ENCODE results near the gene GIPC3.

The GIPC3 gene

GRCh38 chr19:3537438-3538240 lies 47.6 kb upstream of the GIPC3 start:
- peaks cover 57% of the 10 kb centered on the region for H3K36me3 ChIP-seq
- DNase-seq = no peak
- H3K27ac ChIP-seq = no peak overlapping the region
- no peaks in the 10 kb centered on the region for H3K27me3 ChIP-seq (ENCODE audit: insufficient read depth, low read depth, severe bottlenecking)
- H3K9me3 ChIP-seq (ENCODE audit: severe bottlenecking) = no peaks in the 10 kb centered on the region
- TF ChIP-seq CTCF (IDR thresholded peaks at IDR 0.05; ENCODE audit: low read depth, low read length) = no peak
- H3K4me3 ChIP-seq (ENCODE audit: low read depth, low read length) = no peak overlapping the region

- Histone ChIP-seq H3K27ac (no peak overlapping the region), H3K27me3 (ENCODE audit: insufficient read depth, low read depth, severe bottlenecking) (no peaks in the 10 kb centered on the region), H3K4me3 (ENCODE audit: low read depth, low read length) (no peak overlapping the region), H3K9me3 (ENCODE audit: severe bottlenecking) (no peaks in the 10 kb centered on the region), H3K36me3 (peaks cover 49% of the 10 kb centered on the region)
- DNase-seq = no peak
- no peak for TF ChIP-seq CTCF (IDR thresholded peaks at IDR 0.05; ENCODE audit: low read depth, low read length)
Observed at GRCh38 chr19:3538258-3538929, 46.9 kb upstream of the GIPC3 start.

GRCh38 chr19:3538965-3539755 lies 46.1 kb upstream of the GIPC3 start, which contains the start of gene TEKTIP1:
TEKTIP1 (plus strand) TSS chr19:3539174; CDS start chr19:3539178, 4 bp downstream.
- Histone ChIP-seq H3K4me3 (ENCODE audit: low read depth, low read length) (no peak within 1 kb of the TSS), H3K27me3 (ENCODE audit: insufficient read depth, low read depth, severe bottlenecking) (no peaks in the 10 kb centered on the region), H3K9me3 (ENCODE audit: severe bottlenecking) (no peaks in the 10 kb centered on the region), H3K36me3 (peaks cover 44% of the 10 kb centered on the region), H3K27ac (no peak within 1 kb of the TSS)
- DNase-seq = no peak
- no peak for TF ChIP-seq CTCF (IDR thresholded peaks at IDR 0.05; ENCODE audit: low read depth, low read length)

- Histone ChIP-seq H3K27ac (no peak overlapping the region), H3K9me3 (ENCODE audit: severe bottlenecking) (no peaks in the 10 kb centered on the region), H3K27me3 (ENCODE audit: insufficient read depth, low read depth, severe bottlenecking) (no peaks in the 10 kb centered on the region), H3K4me3 (ENCODE audit: low read depth, low read length) (no peak overlapping the region), H3K36me3 (peaks cover 43% of the 10 kb centered on the region)
- DNase-seq = no peak
- no peak for TF ChIP-seq CTCF (IDR thresholded peaks at IDR 0.05; ENCODE audit: low read depth, low read length)
Observed at GRCh38 chr19:3539756-3540118, 45.5 kb upstream of the GIPC3 start.

GRCh38 chr19:3543150-3544057 lies 41.9 kb upstream of the GIPC3 start:
- Histone ChIP-seq H3K36me3 (peaks cover 41% of the 10 kb centered on the region), H3K9me3 (ENCODE audit: severe bottlenecking) (no peaks in the 10 kb centered on the region), H3K27ac (no peak overlapping the region), H3K27me3 (ENCODE audit: insufficient read depth, low read depth, severe bottlenecking) (no peaks in the 10 kb centered on the region), H3K4me3 (ENCODE audit: low read depth, low read length) (no peak overlapping the region)
- TF ChIP-seq CTCF (IDR thresholded peaks at IDR 0.05; ENCODE audit: low read depth, low read length) = no peak
- DNase-seq = no peak

All from WERI-Rb-1 (cell line).